H1 (cell line): ENCODE data around the gene CD63. TPM values are rescaled to one million over a fixed set of nuclear protein-coding genes. Genes with fewer than 3 reads are reported as not detected.

Experiments
- CTCF ChIA-PET: fragments of 300-600 bp; sonication (Branson Sonifier 250); formaldehyde crosslinking; loops from one replicate; lab custom pipeline; 2021; ENCODE audit not compliant: partially characterized antibody; lab: Charles Lee
- POLR2A ChIA-PET: fragments of 300-600 bp; sonication (Branson Sonifier 250); formaldehyde crosslinking; loops from one replicate; lab custom pipeline; 2021; ENCODE audit warnings: inconsistent platforms; ENCODE audit not compliant: partially characterized antibody; lab: Charles Lee
- DNase-seq, 2 experiments: peaks; one replicate each; pipeline versions ENCODE4 v3.0.0 to v3.0.0-alpha.2; 2010 to 2022; ENCODE audit warnings: low spot score in 2 of 2, low read depth in 1 of 2, mixed read lengths in 1 of 2
- FAIRE-seq: peaks from 2 replicates; lab custom pipeline; 2011; peaks lifted over from hg19 to GRCh38; lab: Jason Lieb, UNC
- H2AFZ ChIP-seq: 2 replicates; pipeline ENCODE4 v1.8.1; 2012; ENCODE audit warnings: low read length, inconsistent platforms
- H2AK5ac ChIP-seq: 2 replicates; pipeline ENCODE4 v1.6.1; 2013; ENCODE audit warnings: low read depth, low read length
- H2BK120ac ChIP-seq: replicated peaks from 2 replicates; pipeline ENCODE3; 2013; ENCODE audit warnings: low read depth, low read length, inconsistent platforms
- H2BK12ac ChIP-seq: 2 replicates; pipeline ENCODE4 v1.6.1; 2013; ENCODE audit warnings: low read depth, low read length
- H2BK15ac ChIP-seq: 2 replicates; pipeline ENCODE4 v1.6.1; 2013; ENCODE audit warnings: low read length
- H2BK20ac ChIP-seq: 2 replicates; pipeline ENCODE4 v1.6.1; 2013; ENCODE audit warnings: low read length
- H2BK5ac ChIP-seq: 2 replicates; pipeline ENCODE4 v1.6.1; 2013; ENCODE audit warnings: low read depth, low read length
- H3K14ac ChIP-seq: 2 replicates; pipeline ENCODE4 v1.6.1; 2013; ENCODE audit warnings: inconsistent platforms; ENCODE audit not compliant: insufficient read length
- H3K18ac ChIP-seq: 2 replicates; pipeline ENCODE4 v1.6.1; 2013; ENCODE audit warnings: low read length; ENCODE audit errors: extremely low read depth
- H3K23ac ChIP-seq: 2 replicates; pipeline ENCODE4 v1.6.1; 2013; ENCODE audit warnings: inconsistent platforms; ENCODE audit not compliant: insufficient read length
- H3K23me2 ChIP-seq: 2 replicates; pipeline ENCODE4 v1.6.1; 2013; ENCODE audit warnings: low read depth, low read length
- H3K27ac ChIP-seq: 2 replicates; pipeline ENCODE4 v1.6.1; 2011; ENCODE audit warnings: low read depth, low read length, inconsistent platforms
- H3K27me3 ChIP-seq, 4 experiments: replicated peaks in 1 of 4; 1 replicate in 1 of 4; 2 replicates in 3 of 4; pipeline versions ENCODE4 v1.6.1 to v1.8.1; 2011 to 2013; ENCODE audit warnings: low read length in 3 of 4, mild to moderate bottlenecking in 3 of 4, inconsistent platforms in 2 of 4, mixed read lengths in 2 of 4, moderate library complexity in 1 of 4; ENCODE audit not compliant: control insufficient read depth in 3 of 4, insufficient read depth in 3 of 4; ENCODE audit errors: extremely low read depth in 1 of 4
- H3K36me3 ChIP-seq, 4 experiments: 2 replicates each; pipeline versions ENCODE4 v1.6.1 to v1.8.1; 2011 to 2013; ENCODE audit warnings: mild to moderate bottlenecking in 4 of 4, low read length in 3 of 4, moderate library complexity in 2 of 4, control low read depth in 1 of 4, inconsistent platforms in 1 of 4; ENCODE audit not compliant: insufficient read depth in 4 of 4, control insufficient read depth in 2 of 4
- H3K4ac ChIP-seq: replicated peaks from 2 replicates; pipeline ENCODE3; 2013; ENCODE audit warnings: low read length, low read depth, mixed read lengths, inconsistent platforms; ENCODE audit not compliant: insufficient read length
- H3K4me1 ChIP-seq, 4 experiments: replicated peaks in 1 of 4; 1 replicate in 1 of 4; 2 replicates in 3 of 4; pipeline versions ENCODE4 v1.6.1 to v1.8.1; 2011 to 2013; ENCODE audit warnings: low read length in 3 of 4, inconsistent platforms in 2 of 4, mixed read lengths in 1 of 4; ENCODE audit not compliant: insufficient read depth in 4 of 4, control insufficient read depth in 3 of 4
- H3K4me2 ChIP-seq, 2 experiments: 2 replicates each; pipeline versions ENCODE4 v1.6.1 to v1.8.1; 2011 to 2013; ENCODE audit warnings: low read depth in 2 of 2, low read length in 2 of 2, control low read depth in 1 of 2, inconsistent platforms in 1 of 2, mild to moderate bottlenecking in 1 of 2; ENCODE audit not compliant: insufficient read depth in 1 of 2
- H3K4me3 ChIP-seq, 4 experiments: fragments of 200-600, 300-600 bp in 1 of 4; sonication (generic), shearing (Covaris generic), sonication (Bioruptor Twin) in 1 of 4; 2 replicates each; pipeline versions ENCODE4 v1.5.1 to v1.8.1; 2011 to 2016; ENCODE audit warnings: low read length in 4 of 4, low read depth in 3 of 4, control low read depth in 2 of 4, inconsistent platforms in 2 of 4, mild to moderate bottlenecking in 2 of 4, mixed read lengths in 1 of 4, moderate library complexity in 1 of 4; ENCODE audit not compliant: insufficient read depth in 2 of 4; ENCODE audit errors: extremely low read depth in 1 of 4
- H3K56ac ChIP-seq: replicated peaks from 2 replicates; pipeline ENCODE3; 2013; ENCODE audit warnings: low read depth, mild to moderate bottlenecking, mixed read lengths, low read length, inconsistent platforms; ENCODE audit not compliant: insufficient read length
- H3K79me1 ChIP-seq: 2 replicates; pipeline ENCODE4 v1.6.1; 2013; ENCODE audit warnings: low read depth, low read length, control low read depth
- H3K79me2 ChIP-seq, 2 experiments: 2 replicates each; pipeline versions ENCODE4 v1.6.1 to v1.8.1; 2012 to 2013; ENCODE audit warnings: low read length in 2 of 2, mild to moderate bottlenecking in 2 of 2, inconsistent platforms in 1 of 2; ENCODE audit not compliant: insufficient read depth in 2 of 2, control insufficient read depth in 1 of 2
- H3K9ac ChIP-seq, 4 experiments: replicated peaks in 1 of 4; 1 replicate in 1 of 4; 2 replicates in 3 of 4; pipeline versions ENCODE4 v1.6.1 to v1.8.1; 2011 to 2013; ENCODE audit warnings: low read depth in 3 of 4, low read length in 3 of 4, control low read depth in 2 of 4, mild to moderate bottlenecking in 2 of 4, moderate library complexity in 2 of 4, inconsistent platforms in 1 of 4; ENCODE audit errors: extremely low read depth in 1 of 4
- H3K9me3 ChIP-seq, 2 experiments: 2 replicates each; pipeline versions ENCODE4 v1.6.1 to v1.8.1; 2012 to 2013; ENCODE audit warnings: mild to moderate bottlenecking in 2 of 2, moderate library complexity in 2 of 2, control low read depth in 1 of 2, inconsistent platforms in 1 of 2, low read depth in 1 of 2, low read length in 1 of 2, mixed read lengths in 1 of 2; ENCODE audit not compliant: insufficient read depth in 2 of 2
- H4K20me1 ChIP-seq, 2 experiments: replicated peaks in 1 of 2; 2 replicates each; pipeline versions ENCODE3 to v1.8.1; 2011 to 2013; ENCODE audit warnings: inconsistent platforms in 2 of 2, low read length in 2 of 2, mild to moderate bottlenecking in 1 of 2; ENCODE audit not compliant: insufficient read depth in 2 of 2, control insufficient read depth in 1 of 2
- H4K5ac ChIP-seq: 2 replicates; pipeline ENCODE4 v1.6.1; 2013; ENCODE audit warnings: low read length, low read depth, mixed read lengths, inconsistent platforms; ENCODE audit not compliant: insufficient read length
- H4K8ac ChIP-seq: 2 replicates; pipeline ENCODE4 v1.8.0; 2013; ENCODE audit warnings: mild to moderate bottlenecking, moderate library complexity, low read length, inconsistent platforms; ENCODE audit not compliant: insufficient read depth; ENCODE audit errors: extremely low read depth
- H4K91ac ChIP-seq: replicated peaks from 2 replicates; pipeline ENCODE3; 2013; ENCODE audit warnings: low read length, mixed read lengths, inconsistent platforms; ENCODE audit not compliant: insufficient read length
- BCL11A ChIP-seq, 2 experiments: IDR thresholded peaks; one replicate each; pipeline ENCODE4 v1.6.1; 2011; ENCODE audit warnings: low read depth in 2 of 2, low read length in 2 of 2, mild to moderate bottlenecking in 2 of 2
- GABPA ChIP-seq: IDR thresholded peaks from 2 replicates; pipeline ENCODE4 v1.6.1; 2011; ENCODE audit warnings: mild to moderate bottlenecking, low read length, moderate library complexity, borderline replicate concordance; ENCODE audit not compliant: insufficient read depth
- SP4 ChIP-seq: IDR thresholded peaks from 2 replicates; pipeline ENCODE4 v1.6.1; 2012; ENCODE audit warnings: low read length, inconsistent platforms
- WGBS, 2 experiments: shearing (Covaris generic) in 1 of 2; methylation state at CpG; one replicate each; pipeline versions ENCODE4 v1.1.6 to v1.1.7; 2013 to 2015; ENCODE audit warnings: low lambda C conversion rate in 2 of 2, mixed read lengths in 2 of 2, inconsistent platforms in 1 of 2, low coverage in 1 of 2, missing lambda C conversion rate in 1 of 2; ENCODE audit not compliant: insufficient replicate concordance in 2 of 2, insufficient coverage in 1 of 2, insufficient read length in 1 of 2; ENCODE audit errors: extremely low coverage in 1 of 2, missing lambda C conversion rate in 1 of 2; 5-methylcytosine and 5-hydroxymethylcytosine counted together
- polyA plus RNA-seq, 7 experiments: library from polyadenylated mRNA; depleted of rRNA in 3 of 7; stranded (reverse) in 5 of 7; unstranded in 2 of 7; fragments of >200 nt in 5 of 7; fragments of 200-250 nt in 2 of 7; gene quantifications; 1 replicate in 5 of 7; 2 replicates in 1 of 7; 4 replicates in 1 of 7; pipeline versions ENCODE4 v1.2.1 to v1.2.3, GENCODE V29; 2011 to 2013; ENCODE audit warnings: missing spikeins in 2 of 7, mixed read lengths in 2 of 7
- total RNA-seq: library from RNA; stranded (reverse); fragmentation: NEBNext Ultra II Directional; extraction: Animal tissue kit (Norgen Biotek cat#: 25700); gene quantifications from 2 replicates; pipeline ENCODE4 v1.2.1, GENCODE V29; 2021

The CD63 gene
- total and polyA plus RNA-seq, 2 of the 8 experiments (the other 6 are each of a cell fraction or from before 2014, with no cell fraction given), result 440 to 526 TPM

DNA sequence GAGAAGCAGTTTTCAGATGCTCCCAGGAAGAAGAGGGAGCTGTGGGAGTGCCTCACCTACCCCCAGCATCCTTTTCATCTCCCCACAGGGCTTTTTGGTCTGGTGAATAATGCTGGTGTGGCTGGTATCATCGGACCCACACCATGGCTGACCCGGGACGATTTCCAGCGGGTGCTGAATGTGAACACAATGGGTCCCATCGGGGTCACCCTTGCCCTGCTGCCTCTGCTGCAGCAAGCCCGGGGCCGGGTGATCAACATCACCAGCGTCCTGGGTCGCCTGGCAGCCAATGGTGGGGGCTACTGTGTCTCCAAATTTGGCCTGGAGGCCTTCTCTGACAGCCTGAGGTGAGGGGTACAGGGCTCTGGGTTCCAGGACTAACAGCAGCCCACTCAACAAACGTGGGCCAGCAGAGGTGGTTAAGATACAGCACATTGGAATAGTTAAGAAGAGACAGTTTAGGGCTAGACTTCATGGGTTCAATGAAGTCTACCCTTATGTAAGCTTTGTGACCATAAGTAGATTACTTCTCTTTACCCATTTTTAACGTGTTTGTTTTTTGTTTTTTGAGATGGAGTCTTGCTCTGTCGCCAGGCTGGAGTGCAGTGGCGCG lies 7.1 kb downstream of the CD63 start:
- Histone ChIP-seq H3K18ac (no peak overlapping the region), H3K9ac (no peak overlapping the region), H3K4ac (no peak overlapping the region), H3K79me2 (peaks cover 0 to 10% of the 10 kb centered on the region in 2 experiments; a peak in 1 of 4 replicates), H3K4me2 (no peak overlapping the region), H4K91ac (no peak overlapping the region), H3K27ac (no peak overlapping the region), H2BK12ac (no peak overlapping the region), H3K23me2 (peaks cover 5% of the 10 kb centered on the region; the same call in 1 of the 2 replicates), H2BK120ac (no peak overlapping the region), H3K4me3 (no peak overlapping the region), H2BK15ac (no peak overlapping the region), H3K27me3 (no peaks in the 10 kb centered on the region), H3K23ac (no peak overlapping the region), H4K5ac (no peak overlapping the region), H2BK20ac (no peak overlapping the region), H2BK5ac (no peak overlapping the region), H3K4me1 (peaks cover 4 to 27% (median 18%) of the 10 kb centered on the region in 4 experiments), H2AK5ac (no peak overlapping the region), H4K8ac (no peak overlapping the region), H3K36me3 (peaks cover 6 to 23% (median 16%) of the 10 kb centered on the region in 4 experiments; a peak in 5 of 8 replicates), H3K9me3 (no peaks in the 10 kb centered on the region), H3K56ac (no peak overlapping the region), H3K14ac (no peak overlapping the region), H3K79me1 (peaks cover 5% of the 10 kb centered on the region), H4K20me1 (peaks cover 4 to 5% of the 10 kb centered on the region in 2 experiments), H2AFZ (no peak overlapping the region)
- POLR2A ChIA-PET, result interaction anchor here (0.7 to 8.3 kb wide), 7 partner anchors 8 to 98 kb away, joined by 3 to 103 read pairs (median 3); partner anchors contain the start of genes CD63 and ITGA7
- FAIRE-seq (no peak), DNase-seq (no peak)
- CTCF ChIA-PET, result interaction anchor here (1.0 to 11.1 kb wide), 10 partner anchors 8 to 65 kb away, joined by 3 to 229 read pairs (median 21); partner anchors contain the start of genes CD63 and ITGA7
- TF ChIP-seq GABPA, result no peak
- no peak for TF ChIP-seq SP4
- TF ChIP-seq BCL11A (IDR thresholded peaks at IDR 0.05; ENCODE audit: low read depth in 2 of 2, low read length in 2 of 2), result no peak
- WGBS, 2 experiments, result 92% methylated on average over 14 of the region's 14 CpGs; no CpG with 5 or more reads in 1 of the 2 experiments
